Stimulated activated naive CD4-positive, alpha-beta T cell treated with Interleukin-2 at 50 U/mL for 16 hours (primary cell): ENCODE data around the gene POFUT2.

Experiments used
- DNase-seq: peaks from one replicate; lab custom pipeline; 2025; lab: John Stamatoyannopoulos, UW

POFUT2 gene

GRCh38 chr21:45223236-45224185, 64.2 kb downstream of the POFUT2 start:
- DNase-seq: no peak

GRCh38 chr21:45222001-45222400, 65.7 kb downstream of the POFUT2 start:
- DNase-seq: no peak

GRCh38 chr21:45220714-45221490, 66.8 kb downstream of the POFUT2 start:
- DNase-seq: no peak

- no peak for DNase-seq
These were observed 67.6 kb downstream of the POFUT2 start for GRCh38 chr21:45220071-45220481.

- no peak for DNase-seq
These were observed 68.2 kb downstream of the POFUT2 start for GRCh38 chr21:45219517-45219916.

GRCh38 chr21:45217010-45217409, 70.7 kb downstream of the POFUT2 start:
- no peak for DNase-seq

GRCh38 chr21:45215213-45215612, 72.5 kb downstream of the POFUT2 start:
- no peak for DNase-seq
